Central memory CD8-positive, alpha-beta T cell (primary cell): Measurements from ENCODE around the gene KRT40.

Experiments used
- ATAC-seq: fragments of 150-1000 bp; cut with Tn5 transposase; replicated peaks from 2 replicates; pipeline ENCODE4 v1.10.0; 2022; ENCODE audit warnings: mild to moderate bottlenecking, moderate FRiP score, moderate number of reproducible peaks; ENCODE audit not compliant: poor library complexity, severe bottlenecking; ENCODE audit errors: extremely low read depth
- DNase-seq, 2 donors: peaks; one replicate each; pipeline ENCODE4 v3.0.0; 2021; ENCODE audit warnings: low spot score in 2 of 2
- H3K27ac Mint-ChIP-seq: one replicate; pipeline ENCODE4 v1.8.0; 2022; ENCODE audit warnings: low read depth, mild to moderate bottlenecking, moderate library complexity, mixed read lengths
- H3K27me3 Mint-ChIP-seq: one replicate; pipeline ENCODE4 v1.8.0; 2022; ENCODE audit warnings: mixed read lengths
- H3K36me3 Mint-ChIP-seq: one replicate; pipeline ENCODE4 v1.8.0; 2022; ENCODE audit warnings: mild to moderate bottlenecking, moderate library complexity, mixed read lengths; ENCODE audit not compliant: insufficient read depth
- H3K4me1 Mint-ChIP-seq: one replicate; pipeline ENCODE4 v1.8.0; 2022; ENCODE audit warnings: mixed read lengths
- H3K4me3 Mint-ChIP-seq: one replicate; pipeline ENCODE4 v1.8.0; 2022; ENCODE audit warnings: mild to moderate bottlenecking, moderate library complexity, mixed read lengths
- H3K9me3 Mint-ChIP-seq: one replicate; pipeline ENCODE4 v1.8.0; 2022; ENCODE audit warnings: mixed read lengths

The KRT40 gene

GRCh38 chr17:40944531-40944930, 39.6 kb downstream of the KRT40 start:
- ATAC-seq (no peak), DNase-seq (no peak)
- Mint-ChIP-seq H3K9me3 (no peaks in the 10 kb centered on the region), H3K36me3 (peaks cover 2% of the 10 kb centered on the region), H3K27me3 (peaks cover 76% of the 10 kb centered on the region), H3K27ac (no peak overlapping the region), H3K4me1 (no peaks in the 10 kb centered on the region), H3K4me3 (no peak overlapping the region)

DNA sequence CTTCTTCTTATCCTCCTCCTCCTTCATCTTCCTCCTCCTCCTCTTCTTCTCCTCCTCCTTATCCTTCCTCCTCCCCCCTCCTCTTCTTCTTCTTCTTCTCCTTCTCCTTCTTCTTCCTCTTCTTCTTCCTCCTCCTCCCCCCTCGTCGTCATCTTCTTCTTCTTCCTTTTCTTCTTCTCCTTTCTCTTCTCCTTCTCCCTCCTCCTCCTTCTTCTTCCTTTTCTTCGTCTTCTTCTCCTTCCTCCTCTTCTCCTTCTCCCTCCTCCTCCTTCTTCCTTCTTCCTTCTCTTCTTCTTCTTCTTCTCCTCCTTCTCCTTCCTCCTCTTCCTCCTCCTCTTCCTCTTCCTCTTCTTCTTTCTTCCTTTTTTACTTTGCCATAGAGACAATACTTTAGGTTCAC, 41.6 kb downstream of the KRT40 start:
- Mint-ChIP-seq H3K27ac (no peak overlapping the region), H3K4me3 (no peak overlapping the region)
- ATAC-seq, result no peak

GRCh38 chr17:40940266-40940665, 43.9 kb downstream of the KRT40 start:
- peaks cover 2% of the 10 kb centered on the region for H3K36me3 Mint-ChIP-seq
- no peaks in the 10 kb centered on the region for H3K4me1 Mint-ChIP-seq
- DNase-seq (no peak), ATAC-seq (no peak)
- no peaks in the 10 kb centered on the region for H3K9me3 Mint-ChIP-seq
- H3K4me3 Mint-ChIP-seq, result no peak overlapping the region
- no peak overlapping the region for H3K27ac Mint-ChIP-seq
- H3K27me3 Mint-ChIP-seq, result peaks cover 75% of the 10 kb centered on the region

More for the DNA sequence above, 41.6 kb downstream of the KRT40 start:
- Mint-ChIP-seq H3K36me3 (peaks cover 2% of the 10 kb centered on the region), H3K9me3 (no peaks in the 10 kb centered on the region), H3K4me1 (no peaks in the 10 kb centered on the region), H3K27me3 (peaks cover 75% of the 10 kb centered on the region)
- DNase-seq, result no peak

DNA sequence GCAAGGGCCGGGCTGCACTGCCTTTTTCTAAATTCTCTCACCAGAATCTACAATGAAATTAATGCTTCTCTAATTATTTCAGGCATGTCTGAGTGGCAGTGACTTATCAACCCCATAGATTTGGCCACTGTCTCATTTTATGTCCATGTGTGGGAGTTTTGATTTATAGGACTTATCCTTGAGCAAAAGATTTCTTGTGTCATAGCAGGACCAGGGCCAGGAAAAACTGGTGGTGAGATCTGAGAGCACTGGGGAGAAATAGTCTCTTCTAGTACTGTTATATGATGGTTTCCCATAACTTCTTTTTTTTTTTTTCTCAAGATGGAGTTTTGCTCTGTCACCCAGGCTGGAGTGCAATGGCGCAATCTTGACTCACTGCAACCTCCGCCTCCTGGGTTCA, 45.1 kb downstream of the KRT40 start:
- Mint-ChIP-seq H3K9me3 (no peaks in the 10 kb centered on the region), H3K4me3 (no peak overlapping the region)

GRCh38 chr17:40937384-40937819, 46.7 kb downstream of the KRT40 start, which contains the start of gene KRT23:
Gene KRT23 (minus strand): TSS chr17:40937646. CDS start chr17:40936603, 1,043 bp downstream.
- DNase-seq (no peak), ATAC-seq (no peak)
- Mint-ChIP-seq H3K9me3 (no peaks in the 10 kb centered on the region), H3K4me3 (no peak within 1 kb of the TSS), H3K27me3 (peaks cover 73% of the 10 kb centered on the region), H3K27ac (no peak within 1 kb of the TSS), H3K36me3 (peaks cover 2% of the 10 kb centered on the region), H3K4me1 (no peaks in the 10 kb centered on the region)

More for the DNA sequence above, 45.1 kb downstream of the KRT40 start:
- Mint-ChIP-seq H3K4me1 (no peaks in the 10 kb centered on the region), H3K27ac (no peak overlapping the region), H3K27me3 (peaks cover 73% of the 10 kb centered on the region), H3K36me3 (peaks cover 2% of the 10 kb centered on the region)
- DNase-seq (no peak), ATAC-seq (no peak)

- ATAC-seq, result no peak
- Mint-ChIP-seq H3K4me3 (no peak overlapping the region), H3K27me3 (peaks cover 70% of the 10 kb centered on the region), H3K36me3 (peaks cover 2% of the 10 kb centered on the region), H3K27ac (no peak overlapping the region), H3K9me3 (no peaks in the 10 kb centered on the region), H3K4me1 (no peaks in the 10 kb centered on the region)
- no peak for DNase-seq
These were observed 47.1 kb downstream of the KRT40 start for GRCh38 chr17:40936976-40937375.

- peaks cover 70% of the 10 kb centered on the region for H3K27me3 Mint-ChIP-seq
- ATAC-seq (no peak), DNase-seq (no peak)
- H3K9me3 Mint-ChIP-seq, result no peaks in the 10 kb centered on the region
- no peaks in the 10 kb centered on the region for H3K36me3 Mint-ChIP-seq
- H3K27ac Mint-ChIP-seq, result no peak overlapping the region
- H3K4me1 Mint-ChIP-seq, result no peaks in the 10 kb centered on the region
- H3K4me3 Mint-ChIP-seq, result no peak overlapping the region
These were observed 47.6 kb downstream of the KRT40 start for GRCh38 chr17:40936437-40936971.

GRCh38 chr17:40935624-40936023, 48.5 kb downstream of the KRT40 start:
- Mint-ChIP-seq H3K4me3 (no peak overlapping the region), H3K27me3 (peaks cover 70% of the 10 kb centered on the region), H3K9me3 (no peaks in the 10 kb centered on the region), H3K36me3 (no peaks in the 10 kb centered on the region), H3K4me1 (no peaks in the 10 kb centered on the region), H3K27ac (no peak overlapping the region)
- DNase-seq (no peak), ATAC-seq (peak; percentile 52)

DNA sequence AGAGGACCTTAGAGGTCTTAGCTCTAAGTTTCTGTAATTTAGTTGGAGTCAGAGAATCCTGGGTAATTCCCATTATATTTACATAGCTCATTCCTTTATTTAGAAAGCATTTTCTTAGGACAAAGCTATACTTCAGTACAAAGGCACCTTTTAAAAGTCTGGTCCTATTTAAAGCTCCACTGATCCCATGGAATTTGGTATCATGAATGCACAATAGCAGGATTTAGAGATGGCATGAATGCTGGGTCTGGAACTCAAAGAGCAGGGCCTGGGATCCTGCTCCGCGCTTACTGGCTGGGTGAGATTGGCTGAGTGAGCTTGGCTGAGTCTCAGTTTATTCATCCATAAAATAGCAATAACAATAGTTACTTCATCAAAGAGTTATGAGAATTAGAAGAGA, 51.5 kb downstream of the KRT40 start:
- Mint-ChIP-seq H3K9me3 (no peaks in the 10 kb centered on the region), H3K4me1 (no peaks in the 10 kb centered on the region), H3K4me3 (no peak overlapping the region), H3K36me3 (no peaks in the 10 kb centered on the region), H3K27me3 (peaks cover 60% of the 10 kb centered on the region), H3K27ac (no peak overlapping the region)
- DNase-seq (no peak), ATAC-seq (no peak)

DNA sequence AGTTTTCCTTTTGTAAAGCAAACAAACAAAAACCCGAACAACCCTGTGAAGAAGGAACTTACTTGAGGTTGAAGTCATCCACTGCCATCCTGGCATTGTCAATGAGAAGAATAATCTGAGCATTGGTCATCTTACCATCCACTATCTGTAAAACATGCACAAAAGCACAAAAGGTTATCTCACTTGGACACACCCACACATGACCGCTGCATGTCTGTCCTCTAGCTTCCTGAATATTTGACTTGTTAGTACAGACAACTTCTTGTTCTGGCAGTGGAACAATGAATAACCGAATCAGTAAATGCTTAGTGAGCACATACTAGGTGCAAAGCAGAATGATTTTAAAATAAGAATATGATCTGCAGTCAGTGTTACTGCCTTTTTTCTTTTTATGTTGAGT, 52.8 kb downstream of the KRT40 start:
- Mint-ChIP-seq H3K4me3 (no peak overlapping the region), H3K27me3 (peaks cover 60% of the 10 kb centered on the region), H3K9me3 (no peaks in the 10 kb centered on the region), H3K36me3 (no peaks in the 10 kb centered on the region), H3K27ac (no peak overlapping the region), H3K4me1 (no peaks in the 10 kb centered on the region)
- ATAC-seq, result no peak
- DNase-seq, result no peak
